H9 (cell line): ENCODE results near the gene SLC25A24. TPM values are rescaled to one million over a fixed set of nuclear protein-coding genes. Genes with fewer than 3 reads are reported as not detected.

Experiments used
- DNase-seq: peaks from one replicate; pipeline ENCODE4 v3.0.0-alpha.2; 2017
- H2AFZ ChIP-seq: one replicate; pipeline ENCODE4 v1.6.1; 2013; ENCODE audit warnings: mild to moderate bottlenecking, low read length, control low read depth, moderate library complexity
- H2AK5ac ChIP-seq: 2 replicates; pipeline ENCODE4 v1.6.1; 2013; ENCODE audit warnings: low read length, control low read depth, mixed read lengths; ENCODE audit not compliant: insufficient read length
- H2BK120ac ChIP-seq: one replicate; pipeline ENCODE4 v1.6.1; 2013; ENCODE audit warnings: low read depth, mild to moderate bottlenecking, low read length, control low read depth, inconsistent platforms; ENCODE audit not compliant: poor library complexity, severe bottlenecking
- H2BK12ac ChIP-seq: 2 replicates; pipeline ENCODE4 v1.6.1; 2013; ENCODE audit warnings: low read length, control low read depth, mixed read lengths, low read depth; ENCODE audit not compliant: insufficient read length
- H2BK15ac ChIP-seq: 2 replicates; pipeline ENCODE4 v1.6.1; 2013; ENCODE audit warnings: low read depth, low read length, control low read depth
- H2BK20ac ChIP-seq: one replicate; pipeline ENCODE4 v1.6.1; 2013; ENCODE audit warnings: low read depth, mild to moderate bottlenecking, low read length, control low read depth, inconsistent platforms; ENCODE audit not compliant: poor library complexity, severe bottlenecking
- H2BK5ac ChIP-seq: 2 replicates; pipeline ENCODE4 v1.6.1; 2013; ENCODE audit warnings: low read length, control low read depth, mixed read lengths; ENCODE audit not compliant: insufficient read length
- H3K14ac ChIP-seq: 2 replicates; pipeline ENCODE4 v1.6.1; 2013; ENCODE audit warnings: low read length, control low read depth; ENCODE audit not compliant: insufficient read depth
- H3K18ac ChIP-seq: 2 replicates; pipeline ENCODE4 v1.6.1; 2013; ENCODE audit warnings: low read depth, mild to moderate bottlenecking, mixed read lengths, low read length, control low read depth; ENCODE audit not compliant: insufficient read length
- H3K23ac ChIP-seq: 2 replicates; pipeline ENCODE4 v1.6.1; 2013; ENCODE audit warnings: low read length, control low read depth, mixed read lengths, low read depth; ENCODE audit not compliant: insufficient read length
- H3K23me2 ChIP-seq: 2 replicates; pipeline ENCODE4 v1.6.1; 2013; ENCODE audit warnings: low read depth, mild to moderate bottlenecking, mixed read lengths, low read length, control low read depth; ENCODE audit not compliant: insufficient read length, poor library complexity, severe bottlenecking
- H3K27ac ChIP-seq: 2 replicates; pipeline ENCODE4 v1.5.1; 2013; ENCODE audit warnings: low read length, control low read depth, mixed read lengths, low read depth; ENCODE audit not compliant: insufficient read length
- H3K27me3 ChIP-seq: 2 replicates; pipeline ENCODE4 v1.6.1; 2013; ENCODE audit warnings: low read length, control low read depth, inconsistent platforms; ENCODE audit not compliant: insufficient read depth
- H3K4ac ChIP-seq: 2 replicates; pipeline ENCODE4 v1.6.1; 2013; ENCODE audit warnings: low read depth, mild to moderate bottlenecking, control low read depth, inconsistent platforms, low read length, moderate library complexity
- H3K4me1 ChIP-seq: 2 replicates; pipeline ENCODE4 v1.6.1; 2013; ENCODE audit warnings: low read length, control low read depth, inconsistent platforms; ENCODE audit not compliant: insufficient read depth
- H3K4me2 ChIP-seq: 2 replicates; pipeline ENCODE4 v1.6.1; 2013; ENCODE audit warnings: low read length, control low read depth, mixed read lengths; ENCODE audit not compliant: insufficient read length, insufficient read depth
- H3K56ac ChIP-seq: 2 replicates; pipeline ENCODE4 v1.6.1; 2013; ENCODE audit warnings: low read depth, mild to moderate bottlenecking, mixed read lengths, low read length, control low read depth; ENCODE audit not compliant: insufficient read length
- H3K79me1 ChIP-seq: 2 replicates; pipeline ENCODE4 v1.6.1; 2013; ENCODE audit warnings: low read depth, mild to moderate bottlenecking, moderate library complexity, low read length, control low read depth, inconsistent platforms; ENCODE audit not compliant: insufficient read depth, poor library complexity, severe bottlenecking
- H3K79me2 ChIP-seq: 2 replicates; pipeline ENCODE4 v1.6.1; 2013; ENCODE audit warnings: low read length, control low read depth, inconsistent platforms; ENCODE audit not compliant: insufficient read depth
- H3K9ac ChIP-seq: 2 replicates; pipeline ENCODE4 v1.6.1; 2013; ENCODE audit warnings: low read length, control low read depth, mixed read lengths; ENCODE audit not compliant: insufficient read length; ENCODE audit errors: extremely low read depth
- H3K9me3 ChIP-seq: one replicate; pipeline ENCODE4 v1.6.1; 2013; ENCODE audit warnings: low read depth, low read length, inconsistent platforms; ENCODE audit not compliant: control insufficient read depth
- H3T11ph ChIP-seq: one replicate; pipeline ENCODE4 v1.6.1; 2013; ENCODE audit warnings: mild to moderate bottlenecking, low read length, control low read depth, inconsistent platforms
- H4K20me1 ChIP-seq: one replicate; pipeline ENCODE4 v1.6.1; 2013; ENCODE audit not compliant: control insufficient read depth, insufficient read length, insufficient read depth
- H4K5ac ChIP-seq: 2 replicates; pipeline ENCODE4 v1.6.1; 2013; ENCODE audit warnings: low read depth, mild to moderate bottlenecking, mixed read lengths, low read length, control low read depth; ENCODE audit not compliant: insufficient read length
- H4K8ac ChIP-seq: replicated peaks from 2 replicates; pipeline ENCODE4 v1.6.1; 2013; ENCODE audit warnings: low read length, control low read depth, mixed read lengths, low read depth; ENCODE audit not compliant: insufficient read length
- H4K91ac ChIP-seq: 2 replicates; pipeline ENCODE4 v1.6.1; 2013; ENCODE audit warnings: low read depth, mild to moderate bottlenecking, moderate library complexity, mixed read lengths, low read length, control low read depth; ENCODE audit not compliant: insufficient read length
- H3K27ac Mint-ChIP-seq, 3 experiments: 2 replicates in 2 of 3; 3 replicates in 1 of 3; pipeline ENCODE4 v1.8.0; 2020 to 2021; ENCODE audit warnings: mixed read lengths in 3 of 3, mild to moderate bottlenecking in 1 of 3, moderate library complexity in 1 of 3
- H3K27me3 Mint-ChIP-seq: 2 replicates; pipeline ENCODE4 v1.8.0; 2021; ENCODE audit warnings: low read depth, mild to moderate bottlenecking, moderate library complexity, mixed read lengths
- H3K36me3 Mint-ChIP-seq, 3 experiments: 2 replicates in 2 of 3; 3 replicates in 1 of 3; pipeline ENCODE4 v1.8.0; 2020 to 2021; ENCODE audit warnings: low read depth in 3 of 3, mixed read lengths in 3 of 3; ENCODE audit not compliant: insufficient read depth in 1 of 3
- H3K4me1 Mint-ChIP-seq, 2 experiments: 2 replicates each; pipeline ENCODE4 v1.8.0; 2020; ENCODE audit warnings: mixed read lengths in 2 of 2
- H3K4me3 Mint-ChIP-seq, 2 experiments: 2 replicates in 1 of 2; 3 replicates in 1 of 2; pipeline ENCODE4 v1.8.0; 2020 to 2021; ENCODE audit warnings: mild to moderate bottlenecking in 2 of 2, mixed read lengths in 2 of 2, moderate library complexity in 1 of 2
- H3K9me3 Mint-ChIP-seq, 2 experiments: 2 replicates in 1 of 2; 3 replicates in 1 of 2; pipeline ENCODE4 v1.8.0; 2020; ENCODE audit warnings: mild to moderate bottlenecking in 2 of 2, mixed read lengths in 2 of 2, moderate library complexity in 1 of 2
- WGBS: extraction: QIAGEN DNeasy Blood & Tissue Kit; methylation state at CpG from one replicate; pipeline ENCODE4 v1.1.7; 2013; ENCODE audit warnings: missing lambda C conversion rate, low lambda C conversion rate, mixed read lengths; ENCODE audit not compliant: insufficient read length; ENCODE audit errors: extremely low coverage; 5-methylcytosine and 5-hydroxymethylcytosine counted together
- total RNA-seq: library from RNA; stranded (reverse); gene quantifications from 2 replicates; pipeline ENCODE4 v1.2.1, GENCODE V29; 2021
- TF ChIP-seq, protein P1 (sequence below): fragments of 200-600 bp; sonication (generic); conservative IDR thresholded peaks from 3 replicates; pipeline ENCODE4 v1.8.0; 2021; ENCODE audit warnings: antibody characterized with exemption, mild to moderate bottlenecking

The SLC25A24 gene
- total RNA-seq, 1 experiment from 2014 or later = 35.1 TPM

DNA sequence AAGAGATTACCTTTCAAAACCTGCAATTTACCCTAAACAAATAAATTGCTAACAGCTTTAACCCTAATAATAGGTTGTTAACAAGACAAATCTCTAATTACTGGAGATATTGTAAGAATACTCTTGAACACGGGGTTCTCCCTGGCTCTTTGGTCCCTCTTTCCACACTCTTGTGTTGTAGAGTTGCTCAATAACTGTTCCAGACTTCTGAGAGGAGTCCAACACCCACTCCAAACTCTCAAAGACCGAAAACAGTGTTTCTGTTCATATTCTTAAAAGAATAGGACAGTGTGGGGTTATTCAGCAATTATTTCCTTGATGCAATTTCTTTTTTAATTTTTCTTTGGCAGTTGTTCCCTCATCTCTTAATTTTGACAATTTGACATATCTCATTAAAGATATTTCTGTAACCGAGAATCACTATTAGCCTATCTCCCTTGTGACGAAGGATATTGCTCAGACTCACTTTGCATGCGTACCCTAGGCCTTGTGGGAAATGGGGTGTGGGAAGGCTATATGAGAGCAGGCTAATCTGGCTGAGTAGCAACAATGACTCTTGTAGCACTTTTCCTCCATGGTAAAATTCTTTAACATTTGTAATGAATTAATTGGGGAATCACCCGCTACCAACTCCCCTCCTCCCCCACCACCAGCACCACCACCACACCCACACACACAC is 90.7 kb downstream of the SLC25A24 start:
- H3K56ac ChIP-seq = no peak overlapping the region
- H3K9ac ChIP-seq = no peak overlapping the region
- H2BK20ac ChIP-seq = no peak overlapping the region
- no peak overlapping the region for H3K27ac Mint-ChIP-seq
- H3K4ac ChIP-seq = no peak overlapping the region
- H3K9me3 ChIP-seq = no peaks in the 10 kb centered on the region
- no peak overlapping the region for H4K8ac ChIP-seq
- H3K27me3 ChIP-seq = no peaks in the 10 kb centered on the region
- H3K4me1 ChIP-seq = no peaks in the 10 kb centered on the region
- H3K4me1 Mint-ChIP-seq = no peaks in the 10 kb centered on the region
- H3K27ac ChIP-seq = no peak overlapping the region
- no peak overlapping the region for H2BK15ac ChIP-seq
- DNase-seq = no peak
- H3K27me3 Mint-ChIP-seq = no peaks in the 10 kb centered on the region
- no peak overlapping the region for H2BK5ac ChIP-seq
- H3K79me2 ChIP-seq = no peaks in the 10 kb centered on the region
- H4K20me1 ChIP-seq = no peaks in the 10 kb centered on the region
- peaks cover 5 to 6% of the 10 kb centered on the region in 2 experiments; a peak in 3 of 5 replicates for H3K9me3 Mint-ChIP-seq
- no peak overlapping the region for H3K4me2 ChIP-seq
- WGBS = no CpG with 5 or more reads among the region's 6 CpGs
- H3K36me3 Mint-ChIP-seq = peaks cover 0 to 5% (median 0%) of the 10 kb centered on the region in 3 experiments; a peak in 1 of 7 replicates
- no peak overlapping the region for H4K5ac ChIP-seq
- no peak overlapping the region for H4K91ac ChIP-seq
- H3K23ac ChIP-seq = no peak overlapping the region
- H3K79me1 ChIP-seq = no peaks in the 10 kb centered on the region
- H2AK5ac ChIP-seq = no peak overlapping the region
- no peak overlapping the region for H3K14ac ChIP-seq
- no peak overlapping the region for H3K4me3 Mint-ChIP-seq
- no peak overlapping the region for H3K18ac ChIP-seq
- H2BK12ac ChIP-seq = no peak overlapping the region
- no peak overlapping the region for H2BK120ac ChIP-seq
- no peak overlapping the region for H3T11ph ChIP-seq
- TF ChIP-seq, protein P1, sequence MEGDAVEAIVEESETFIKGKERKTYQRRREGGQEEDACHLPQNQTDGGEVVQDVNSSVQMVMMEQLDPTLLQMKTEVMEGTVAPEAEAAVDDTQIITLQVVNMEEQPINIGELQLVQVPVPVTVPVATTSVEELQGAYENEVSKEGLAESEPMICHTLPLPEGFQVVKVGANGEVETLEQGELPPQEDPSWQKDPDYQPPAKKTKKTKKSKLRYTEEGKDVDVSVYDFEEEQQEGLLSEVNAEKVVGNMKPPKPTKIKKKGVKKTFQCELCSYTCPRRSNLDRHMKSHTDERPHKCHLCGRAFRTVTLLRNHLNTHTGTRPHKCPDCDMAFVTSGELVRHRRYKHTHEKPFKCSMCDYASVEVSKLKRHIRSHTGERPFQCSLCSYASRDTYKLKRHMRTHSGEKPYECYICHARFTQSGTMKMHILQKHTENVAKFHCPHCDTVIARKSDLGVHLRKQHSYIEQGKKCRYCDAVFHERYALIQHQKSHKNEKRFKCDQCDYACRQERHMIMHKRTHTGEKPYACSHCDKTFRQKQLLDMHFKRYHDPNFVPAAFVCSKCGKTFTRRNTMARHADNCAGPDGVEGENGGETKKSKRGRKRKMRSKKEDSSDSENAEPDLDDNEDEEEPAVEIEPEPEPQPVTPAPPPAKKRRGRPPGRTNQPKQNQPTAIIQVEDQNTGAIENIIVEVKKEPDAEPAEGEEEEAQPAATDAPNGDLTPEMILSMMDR = no peak
- no peaks in the 10 kb centered on the region for H3K23me2 ChIP-seq
- no peak overlapping the region for H2AFZ ChIP-seq
